ENCODE data around the gene NNT.

- TF ChIP-seq SIN3A (IDR thresholded peaks at IDR 0.05; ENCODE audit: borderline replicate concordance, insufficient read depth, low read length) (no peak), TAF1 (IDR thresholded peaks at IDR 0.05; ENCODE audit: borderline replicate concordance, insufficient read depth, low read length) (no peak)
- TF ChIP-seq, protein P1, sequence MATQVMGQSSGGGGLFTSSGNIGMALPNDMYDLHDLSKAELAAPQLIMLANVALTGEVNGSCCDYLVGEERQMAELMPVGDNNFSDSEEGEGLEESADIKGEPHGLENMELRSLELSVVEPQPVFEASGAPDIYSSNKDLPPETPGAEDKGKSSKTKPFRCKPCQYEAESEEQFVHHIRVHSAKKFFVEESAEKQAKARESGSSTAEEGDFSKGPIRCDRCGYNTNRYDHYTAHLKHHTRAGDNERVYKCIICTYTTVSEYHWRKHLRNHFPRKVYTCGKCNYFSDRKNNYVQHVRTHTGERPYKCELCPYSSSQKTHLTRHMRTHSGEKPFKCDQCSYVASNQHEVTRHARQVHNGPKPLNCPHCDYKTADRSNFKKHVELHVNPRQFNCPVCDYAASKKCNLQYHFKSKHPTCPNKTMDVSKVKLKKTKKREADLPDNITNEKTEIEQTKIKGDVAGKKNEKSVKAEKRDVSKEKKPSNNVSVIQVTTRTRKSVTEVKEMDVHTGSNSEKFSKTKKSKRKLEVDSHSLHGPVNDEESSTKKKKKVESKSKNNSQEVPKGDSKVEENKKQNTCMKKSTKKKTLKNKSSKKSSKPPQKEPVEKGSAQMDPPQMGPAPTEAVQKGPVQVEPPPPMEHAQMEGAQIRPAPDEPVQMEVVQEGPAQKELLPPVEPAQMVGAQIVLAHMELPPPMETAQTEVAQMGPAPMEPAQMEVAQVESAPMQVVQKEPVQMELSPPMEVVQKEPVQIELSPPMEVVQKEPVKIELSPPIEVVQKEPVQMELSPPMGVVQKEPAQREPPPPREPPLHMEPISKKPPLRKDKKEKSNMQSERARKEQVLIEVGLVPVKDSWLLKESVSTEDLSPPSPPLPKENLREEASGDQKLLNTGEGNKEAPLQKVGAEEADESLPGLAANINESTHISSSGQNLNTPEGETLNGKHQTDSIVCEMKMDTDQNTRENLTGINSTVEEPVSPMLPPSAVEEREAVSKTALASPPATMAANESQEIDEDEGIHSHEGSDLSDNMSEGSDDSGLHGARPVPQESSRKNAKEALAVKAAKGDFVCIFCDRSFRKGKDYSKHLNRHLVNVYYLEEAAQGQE (IDR thresholded peaks at IDR 0.05; ENCODE audit: insufficient read depth in 1 of 2, low read depth in 2 of 2, low read length in 2 of 2) = no peak
Observed at GRCh38 chr5:43638546-43638945, 35.6 kb downstream of the NNT start.

Measured in PFSK-1 (cell line).